ENCODE data around the gene STARD5.

STARD5 gene

DNA sequence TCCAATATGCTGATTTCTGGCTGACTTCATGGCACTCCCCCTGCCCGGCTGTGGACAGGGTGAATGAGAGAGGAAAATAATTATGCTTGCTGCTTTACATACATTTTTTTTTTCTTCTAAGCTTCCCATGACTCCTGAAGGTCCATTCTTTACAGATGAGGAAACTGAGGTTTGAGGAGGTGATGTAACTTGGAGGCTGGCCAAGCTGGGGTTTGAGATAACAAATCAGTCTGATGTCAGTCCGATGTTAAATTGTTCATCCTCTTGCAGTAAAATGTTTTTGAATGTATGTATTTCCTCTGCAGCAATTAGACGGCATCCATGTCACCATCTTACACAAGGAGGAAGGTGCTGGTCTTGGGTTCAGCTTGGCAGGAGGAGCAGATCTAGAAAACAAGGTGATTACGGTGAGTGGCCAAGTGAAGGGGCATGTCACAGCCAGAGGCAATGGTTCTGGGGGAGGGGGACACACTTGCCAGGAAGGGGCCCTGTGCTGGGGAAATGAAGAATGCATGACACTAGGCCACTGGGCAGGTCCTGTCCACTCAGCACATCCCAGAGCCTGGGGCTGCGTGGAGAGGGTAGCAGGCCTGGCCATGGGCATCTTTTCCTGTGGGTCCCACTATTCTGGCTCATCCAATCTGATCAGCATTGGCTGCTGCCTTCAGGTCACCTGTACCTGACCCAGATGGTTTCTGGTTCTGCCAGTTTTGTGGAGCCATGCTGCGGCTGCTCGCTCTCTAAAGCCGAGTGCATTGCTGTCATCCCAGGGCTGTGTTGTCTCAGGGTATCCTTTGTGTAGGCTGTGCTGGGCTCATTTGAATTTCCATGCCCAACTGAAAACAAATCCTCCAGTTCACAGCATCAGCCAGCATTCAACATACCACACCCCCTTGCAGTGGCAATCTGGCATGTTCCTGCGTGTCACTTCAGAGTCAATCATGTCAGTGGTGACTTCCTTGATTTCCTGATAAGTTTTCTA lies 20.4 kb downstream of the STARD5 start:
- TF ChIP-seq, protein P1, sequence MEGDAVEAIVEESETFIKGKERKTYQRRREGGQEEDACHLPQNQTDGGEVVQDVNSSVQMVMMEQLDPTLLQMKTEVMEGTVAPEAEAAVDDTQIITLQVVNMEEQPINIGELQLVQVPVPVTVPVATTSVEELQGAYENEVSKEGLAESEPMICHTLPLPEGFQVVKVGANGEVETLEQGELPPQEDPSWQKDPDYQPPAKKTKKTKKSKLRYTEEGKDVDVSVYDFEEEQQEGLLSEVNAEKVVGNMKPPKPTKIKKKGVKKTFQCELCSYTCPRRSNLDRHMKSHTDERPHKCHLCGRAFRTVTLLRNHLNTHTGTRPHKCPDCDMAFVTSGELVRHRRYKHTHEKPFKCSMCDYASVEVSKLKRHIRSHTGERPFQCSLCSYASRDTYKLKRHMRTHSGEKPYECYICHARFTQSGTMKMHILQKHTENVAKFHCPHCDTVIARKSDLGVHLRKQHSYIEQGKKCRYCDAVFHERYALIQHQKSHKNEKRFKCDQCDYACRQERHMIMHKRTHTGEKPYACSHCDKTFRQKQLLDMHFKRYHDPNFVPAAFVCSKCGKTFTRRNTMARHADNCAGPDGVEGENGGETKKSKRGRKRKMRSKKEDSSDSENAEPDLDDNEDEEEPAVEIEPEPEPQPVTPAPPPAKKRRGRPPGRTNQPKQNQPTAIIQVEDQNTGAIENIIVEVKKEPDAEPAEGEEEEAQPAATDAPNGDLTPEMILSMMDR (IDR thresholded peaks at IDR 0.05; ENCODE audit: control insufficient read depth, extremely low read depth, insufficient read depth), result no peak
- peak; percentile 58 for DNase-seq (ENCODE audit: low read depth)
- H3K4me3 ChIP-seq (ENCODE audit: low read depth, low read length), result no peak overlapping the region

DNA sequence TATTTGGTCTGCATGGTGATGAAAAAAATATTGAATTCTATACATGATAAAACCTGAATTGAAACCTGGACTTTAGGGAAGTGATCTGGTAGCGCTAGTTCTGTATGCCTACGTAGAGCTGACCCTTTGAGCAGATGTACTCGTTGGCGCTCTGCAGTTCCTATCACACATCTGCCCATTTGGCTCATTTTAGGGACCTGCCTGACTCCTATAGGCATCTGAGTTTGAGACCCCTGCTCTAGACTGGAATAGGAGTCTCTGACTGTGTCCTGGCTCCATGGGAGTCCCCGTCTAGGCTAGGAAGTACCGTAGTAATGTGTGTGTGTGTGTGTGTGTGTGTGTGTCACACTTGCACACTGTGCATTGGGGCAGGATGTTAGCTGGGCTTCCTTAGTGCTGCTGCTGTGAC lies 21.2 kb downstream of the STARD5 start:
- TF ChIP-seq, protein P1 (IDR thresholded peaks at IDR 0.05; ENCODE audit: control insufficient read depth, extremely low read depth, insufficient read depth), result no peak
- no peak for DNase-seq (ENCODE audit: low read depth)
- H3K4me3 ChIP-seq (ENCODE audit: low read depth, low read length), result no peak overlapping the region

DNA sequence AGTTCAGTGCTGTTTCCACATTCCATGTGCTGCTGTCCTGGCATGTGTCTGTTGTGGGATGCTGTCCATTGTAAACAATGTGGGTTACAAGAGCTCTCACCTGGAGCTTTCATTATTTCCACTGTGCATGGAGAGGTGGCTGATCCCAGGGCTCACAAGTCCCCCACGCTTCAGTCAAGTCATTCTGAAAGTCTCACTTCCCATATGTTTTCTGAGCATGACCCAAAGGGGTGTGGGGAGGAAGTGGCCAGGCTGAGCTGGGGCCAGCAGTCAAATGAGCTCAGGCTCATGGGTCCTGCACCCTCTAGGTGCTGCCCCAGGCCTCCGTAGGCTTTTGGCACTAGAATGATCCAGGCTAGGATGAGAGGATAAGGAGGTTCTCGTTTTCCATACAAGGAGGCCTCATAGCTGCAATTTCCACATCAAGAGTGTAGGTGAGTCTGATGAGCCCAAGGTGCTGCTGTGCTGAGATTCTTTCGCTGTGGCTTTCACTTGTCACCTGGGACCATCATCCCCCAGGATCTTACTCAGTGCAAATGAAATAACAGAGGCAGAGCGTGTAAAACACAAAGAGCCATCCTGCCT lies 22.0 kb downstream of the STARD5 start:
- DNase-seq (ENCODE audit: low read depth), result peak; percentile 50
- TF ChIP-seq, protein P1 (IDR thresholded peaks at IDR 0.05; ENCODE audit: control insufficient read depth, extremely low read depth, insufficient read depth), result no peak
- H3K4me3 ChIP-seq (ENCODE audit: low read depth, low read length), result no peak overlapping the region

DNA sequence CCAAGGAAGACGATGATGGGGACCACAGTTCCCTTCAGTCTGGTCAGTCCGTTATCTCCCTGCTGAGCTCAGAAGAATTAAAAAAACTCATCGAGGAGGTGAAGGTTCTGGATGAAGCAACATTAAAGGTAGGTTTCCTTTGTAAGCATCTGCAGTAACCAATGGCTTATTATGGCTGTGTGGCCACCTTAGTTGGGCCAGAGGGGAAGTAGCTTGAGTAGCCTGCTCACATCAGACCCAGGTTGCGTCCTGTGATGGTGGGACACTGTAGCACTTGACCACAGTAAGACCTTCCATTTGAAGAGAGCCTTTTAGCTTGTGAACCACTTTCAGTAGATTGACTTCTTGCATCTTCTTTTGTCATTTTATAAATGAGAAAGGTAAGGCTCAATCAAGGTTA lies 22.6 kb downstream of the STARD5 start:
- no peak overlapping the region for H3K4me3 ChIP-seq (ENCODE audit: low read depth, low read length)
- no peak for DNase-seq (ENCODE audit: low read depth)
- TF ChIP-seq, protein P1 (IDR thresholded peaks at IDR 0.05; ENCODE audit: control insufficient read depth, extremely low read depth, insufficient read depth), result no peak

DNA sequence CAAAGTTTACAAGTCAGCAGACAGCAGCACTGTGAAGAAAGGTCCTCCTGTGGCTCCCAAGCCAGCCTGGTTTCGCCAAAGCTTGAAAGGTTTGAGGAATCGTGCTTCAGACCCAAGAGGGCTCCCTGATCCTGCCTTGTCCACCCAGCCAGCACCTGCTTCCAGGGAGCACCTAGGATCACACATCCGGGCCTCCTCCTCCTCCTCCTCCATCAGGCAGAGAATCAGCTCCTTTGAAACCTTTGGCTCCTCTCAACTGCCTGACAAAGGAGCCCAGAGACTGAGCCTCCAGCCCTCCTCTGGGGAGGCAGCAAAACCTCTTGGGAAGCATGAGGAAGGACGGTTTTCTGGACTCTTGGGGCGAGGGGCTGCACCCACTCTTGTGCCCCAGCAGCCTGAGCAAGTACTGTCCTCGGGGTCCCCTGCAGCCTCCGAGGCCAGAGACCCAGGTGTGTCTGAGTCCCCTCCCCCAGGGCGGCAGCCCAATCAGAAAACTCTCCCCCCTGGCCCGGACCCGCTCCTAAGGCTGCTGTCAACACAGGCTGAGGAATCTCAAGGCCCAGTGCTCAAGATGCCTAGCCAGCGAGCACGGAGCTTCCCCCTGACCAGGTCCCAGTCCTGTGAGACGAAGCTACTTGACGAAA lies 24.2 kb downstream of the STARD5 start:
- H3K4me3 ChIP-seq (ENCODE audit: low read depth, low read length), result no peak overlapping the region
- TF ChIP-seq, protein P1 (IDR thresholded peaks at IDR 0.05; ENCODE audit: control insufficient read depth, extremely low read depth, insufficient read depth), result no peak

DNA sequence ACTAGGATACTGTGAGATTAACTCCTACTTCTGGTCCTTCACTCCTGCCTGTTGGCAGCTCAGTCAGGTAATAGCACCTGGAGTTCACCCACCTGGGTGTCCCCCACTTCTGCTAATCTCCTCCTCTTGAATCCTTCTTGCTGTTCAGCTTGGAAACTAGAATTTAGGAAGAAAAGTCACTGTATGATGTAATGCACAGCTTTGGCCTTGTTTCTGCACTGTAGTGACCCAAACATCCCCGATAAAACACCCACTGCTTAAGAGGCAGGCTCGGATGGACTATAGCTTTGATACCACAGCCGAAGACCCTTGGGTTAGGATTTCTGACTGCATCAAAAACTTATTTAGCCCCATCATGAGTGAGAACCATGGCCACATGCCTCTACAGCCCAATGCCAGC lies 24.8 kb downstream of the STARD5 start:
- H3K4me3 ChIP-seq (ENCODE audit: low read depth, low read length), result no peak overlapping the region
- TF ChIP-seq, protein P1 (IDR thresholded peaks at IDR 0.05; ENCODE audit: control insufficient read depth, extremely low read depth, insufficient read depth), result no peak
- no peak for DNase-seq (ENCODE audit: low read depth)

More for the DNA sequence above, 24.2 kb downstream of the STARD5 start:
- no peak for DNase-seq (ENCODE audit: low read depth)
